GM18951 (cell line): Measurements from ENCODE around the gene PAX2.

Experiments
- POLR2A ChIP-seq: IDR thresholded peaks from 4 replicates; pipeline ENCODE4 v1.6.1; 2011; ENCODE audit warnings: mild to moderate bottlenecking; ENCODE audit not compliant: insufficient read length, insufficient read depth; ENCODE audit errors: extremely low read depth
- in situ Hi-C: fragments of 300-500 bp; cut with MboI; formaldehyde crosslinking; loops from one replicate; pipeline ENCODE4 v1.12.0; 2022; ENCODE audit warnings: low sequenced_read_pairs, mixed read lengths, inconsistent platforms; ENCODE audit not compliant: unreplicated experiment

PAX2 gene

GRCh38 chr10:100767422-100767775, 22.0 kb downstream of the PAX2 start:
- in situ Hi-C loops = no loop called here

GRCh38 chr10:100769481-100769880, 24.1 kb downstream of the PAX2 start:
- in situ Hi-C loops = no loop called here
- no peak for TF ChIP-seq POLR2A

More at GRCh38 chr10:100767422-100767775, 22.0 kb downstream of the PAX2 start:
- no peak for TF ChIP-seq POLR2A

GRCh38 chr10:100773646-100774045, 28.3 kb downstream of the PAX2 start:
- in situ Hi-C loops = no loop called here
- TF ChIP-seq POLR2A = no peak

- in situ Hi-C loops = no loop called here
- TF ChIP-seq POLR2A = no peak
These were observed 28.8 kb downstream of the PAX2 start for GRCh38 chr10:100774223-100774622.

GRCh38 chr10:100774876-100775275, 29.5 kb downstream of the PAX2 start:
- in situ Hi-C loops = no loop called here
- no peak for TF ChIP-seq POLR2A

- in situ Hi-C loops = no loop called here
- TF ChIP-seq POLR2A = no peak
These were observed 30.0 kb downstream of the PAX2 start for GRCh38 chr10:100775386-100775785.

- no peak for TF ChIP-seq POLR2A
- in situ Hi-C loops = no loop called here
These were observed 30.5 kb downstream of the PAX2 start for GRCh38 chr10:100775871-100776270.

- TF ChIP-seq POLR2A = no peak
- in situ Hi-C loops = no loop called here
These were observed 31.3 kb downstream of the PAX2 start for GRCh38 chr10:100776671-100777070.

- no peak for TF ChIP-seq POLR2A
These were observed 33.9 kb downstream of the PAX2 start for GRCh38 chr10:100779329-100779728.

GRCh38 chr10:100780324-100780723, 34.9 kb downstream of the PAX2 start:
- in situ Hi-C loops = no loop called here
- TF ChIP-seq POLR2A = no peak

More at GRCh38 chr10:100779329-100779728, 33.9 kb downstream of the PAX2 start:
- in situ Hi-C loops = no loop called here

- no peak for TF ChIP-seq POLR2A
- in situ Hi-C loops = no loop called here
These were observed 35.8 kb downstream of the PAX2 start for GRCh38 chr10:100781145-100781665.

GRCh38 chr10:100782461-100783244, 37.3 kb downstream of the PAX2 start:
- no peak for TF ChIP-seq POLR2A
- in situ Hi-C loops = no loop called here

- no peak for TF ChIP-seq POLR2A
- in situ Hi-C loops = no loop called here
These were observed 38.7 kb downstream of the PAX2 start for GRCh38 chr10:100784126-100784525.

GRCh38 chr10:100786591-100786990, 41.2 kb downstream of the PAX2 start:
- in situ Hi-C loops = no loop called here
- TF ChIP-seq POLR2A = no peak
